HG03025 (cell line): ENCODE measurements around the gene JDP2.

ENCODE experiments used
- ATAC-seq: cut with Tn5 transposase; IDR thresholded peaks from one replicate; pipeline ENCODE4 v1.9.1; 2021; ENCODE audit warnings: mild to moderate bottlenecking, moderate library complexity; ENCODE audit not compliant: unreplicated experiment, low FRiP score

The JDP2 gene

DNA sequence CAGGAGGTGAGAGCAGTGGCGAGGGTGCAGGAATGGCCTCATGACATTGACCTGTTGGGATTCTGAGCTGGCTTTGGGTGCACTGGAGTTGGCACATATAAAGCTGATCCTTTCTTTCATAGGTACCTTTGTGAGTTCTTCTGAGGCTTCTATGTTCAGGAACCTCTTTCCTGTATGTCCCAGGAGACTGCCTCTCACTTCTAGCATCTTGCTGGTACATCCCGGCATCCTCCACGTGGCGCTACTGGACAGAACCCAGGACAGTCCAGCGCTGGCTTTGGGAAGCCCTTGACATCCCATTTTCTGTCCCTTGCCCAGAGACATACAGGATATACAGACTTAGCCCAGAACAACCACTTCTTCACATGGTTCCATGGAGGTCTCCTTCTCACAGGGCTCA lies 50.1 kb downstream of the JDP2 start:
- ATAC-seq = no peak

DNA sequence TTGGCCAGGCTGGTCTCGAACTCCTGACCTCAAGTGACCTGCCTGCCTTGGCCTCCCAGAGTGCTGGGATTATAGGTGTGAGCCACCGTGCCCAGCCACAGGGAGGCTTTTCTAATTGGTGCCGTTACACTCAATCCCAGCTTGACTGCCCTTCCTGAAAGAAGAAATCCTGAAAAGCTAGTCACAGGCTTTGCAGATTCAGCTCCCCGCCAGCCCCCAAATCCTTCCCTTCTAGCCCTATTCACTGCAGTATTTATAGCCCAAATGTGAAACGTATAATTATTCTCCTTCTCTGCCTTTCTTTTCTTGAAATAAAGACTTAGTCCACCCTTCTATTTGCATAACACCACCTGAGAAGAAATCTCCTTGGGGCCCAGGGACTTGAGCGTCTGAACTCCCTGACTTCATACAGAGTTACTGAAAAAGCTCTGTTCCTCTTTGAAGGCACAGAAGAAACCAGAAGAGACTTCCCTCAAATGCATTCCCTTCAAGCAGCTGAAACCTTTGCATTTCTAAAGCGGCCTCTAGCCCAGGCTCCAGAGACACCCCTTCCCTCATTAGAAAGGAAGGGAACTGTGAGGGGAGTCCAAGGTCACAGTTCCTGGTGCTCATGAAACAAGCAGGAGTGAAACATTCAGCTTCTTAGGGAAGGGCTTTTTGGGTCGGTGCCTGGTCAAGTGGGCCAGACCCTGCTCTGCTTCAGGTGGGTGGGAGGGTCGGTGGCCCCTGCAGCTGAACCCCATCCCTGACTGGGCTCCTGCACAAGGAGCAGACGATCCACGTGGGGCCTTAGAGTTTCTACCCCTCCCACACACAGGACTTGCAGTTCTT lies 52.2 kb downstream of the JDP2 start:
- no peak for ATAC-seq

DNA sequence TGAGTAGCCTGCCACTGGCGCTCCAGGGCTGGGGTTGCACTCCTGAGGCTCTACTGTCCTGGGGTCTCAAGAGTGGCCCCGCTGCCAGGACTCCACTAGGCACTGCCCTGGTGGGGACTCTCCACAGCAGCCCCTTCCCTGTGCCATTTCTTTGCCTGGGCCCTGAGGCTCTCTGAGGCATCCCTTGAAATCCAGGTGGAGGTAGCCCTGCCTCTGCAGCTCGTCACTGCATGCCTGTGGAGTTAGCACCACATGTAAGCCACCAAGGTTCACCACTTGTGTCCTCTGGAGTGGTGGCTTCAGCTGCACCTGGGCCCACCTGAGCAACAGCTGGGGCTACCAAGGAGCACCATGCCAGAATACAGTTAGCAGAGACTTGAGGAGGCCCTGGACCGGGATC lies 54.5 kb downstream of the JDP2 start:
- no peak for ATAC-seq

GRCh38 chr14:75484711-75485429 lies 57.0 kb downstream of the JDP2 start:
- ATAC-seq = no peak

- no peak for ATAC-seq
Measured at GRCh38 chr14:75486318-75486717, 58.5 kb downstream of the JDP2 start.

DNA sequence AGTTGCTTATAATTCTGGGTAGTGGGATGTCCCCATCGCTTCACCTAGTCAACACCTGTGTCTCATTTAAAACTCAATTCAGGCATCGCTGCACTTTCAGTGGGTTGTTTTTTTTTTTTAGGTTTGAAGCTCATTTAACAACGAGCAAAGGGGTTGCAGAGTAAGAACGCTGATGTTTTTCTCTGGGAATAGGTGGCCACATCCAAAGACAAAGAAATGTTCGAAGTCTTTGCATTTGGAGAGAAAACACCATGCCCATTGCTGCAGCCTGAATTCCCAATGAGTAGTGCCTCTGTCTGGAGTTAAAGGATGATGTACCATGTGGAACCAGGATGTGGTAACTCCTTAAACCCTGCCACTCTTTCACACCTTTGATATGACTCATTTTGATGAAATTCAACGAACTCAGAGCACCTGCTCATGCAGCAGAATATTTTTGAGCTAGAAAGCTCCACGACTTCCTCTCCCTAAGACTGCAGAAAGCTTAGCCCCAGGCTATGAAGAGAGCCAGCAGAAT lies 59.4 kb downstream of the JDP2 start:
- ATAC-seq = no peak

DNA sequence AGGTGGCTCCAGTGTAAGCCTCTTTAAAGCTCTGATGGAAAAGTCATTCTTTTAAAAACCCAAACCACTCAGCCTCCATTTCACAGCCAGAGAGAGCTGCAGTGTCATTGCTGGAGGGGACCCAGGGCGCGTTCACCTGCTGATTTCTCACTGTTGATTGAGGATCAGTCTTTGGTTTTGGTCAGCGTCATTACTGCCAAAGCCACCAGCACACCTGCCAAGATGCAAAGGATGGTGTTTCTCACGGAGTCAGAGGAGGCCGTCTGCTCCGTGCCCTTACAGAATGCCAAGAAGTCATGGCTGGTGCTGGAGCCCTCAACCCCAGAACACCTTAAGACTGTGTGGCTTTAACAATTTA lies 61.6 kb downstream of the JDP2 start:
- ATAC-seq = no peak

DNA sequence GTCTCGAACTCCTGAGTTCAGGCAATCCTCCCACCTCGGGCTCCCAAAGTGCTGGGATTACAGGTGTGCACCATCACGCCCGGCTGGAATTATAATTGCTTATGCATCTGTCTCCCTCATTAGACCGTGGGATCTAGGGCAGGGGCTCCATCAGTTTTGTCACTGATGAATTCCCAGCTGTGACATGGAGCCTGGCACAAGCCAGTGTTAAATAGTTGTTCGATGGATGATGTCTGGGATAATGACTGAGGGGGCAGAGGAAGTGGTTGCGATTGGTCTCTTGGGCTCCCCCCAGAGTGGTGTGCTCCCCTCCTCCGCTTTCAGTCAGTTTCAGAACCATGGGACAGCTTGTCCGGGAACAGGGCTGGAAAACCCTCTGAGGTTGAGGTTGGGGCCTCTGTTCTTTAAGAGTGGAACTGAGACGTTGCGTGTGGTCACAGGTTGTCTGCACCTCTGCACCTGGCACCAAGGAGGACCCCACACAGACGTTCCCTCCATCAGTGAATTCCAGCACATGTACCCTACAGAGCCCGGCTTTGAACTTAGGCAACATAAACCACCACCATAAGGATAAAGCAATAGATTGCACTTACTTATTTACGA lies 63.7 kb downstream of the JDP2 start:
- no peak for ATAC-seq

- ATAC-seq = no peak
Measured at GRCh38 chr14:75492832-75493591, 65.2 kb downstream of the JDP2 start.

GRCh38 chr14:75493592-75494087 lies 65.8 kb downstream of the JDP2 start:
- no peak for ATAC-seq

DNA sequence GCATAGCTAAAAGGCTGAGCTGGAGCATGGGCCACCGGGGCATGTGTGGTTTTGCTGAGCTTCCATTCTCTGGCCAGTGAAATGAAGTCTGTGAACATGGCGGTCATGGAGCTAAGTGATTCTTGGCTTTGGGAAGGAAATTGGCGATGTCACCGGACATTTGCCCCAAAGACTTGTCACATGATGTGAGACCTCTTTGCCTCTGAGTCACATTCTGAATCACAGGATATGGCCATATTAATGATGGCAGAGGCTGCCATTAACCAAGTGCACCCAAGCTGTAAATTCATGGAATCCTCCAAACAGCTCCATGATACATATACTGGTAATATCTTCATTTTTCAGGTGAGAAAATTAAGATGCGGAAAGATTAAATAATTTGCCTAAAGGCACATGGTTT lies 67.1 kb downstream of the JDP2 start:
- no peak for ATAC-seq

DNA sequence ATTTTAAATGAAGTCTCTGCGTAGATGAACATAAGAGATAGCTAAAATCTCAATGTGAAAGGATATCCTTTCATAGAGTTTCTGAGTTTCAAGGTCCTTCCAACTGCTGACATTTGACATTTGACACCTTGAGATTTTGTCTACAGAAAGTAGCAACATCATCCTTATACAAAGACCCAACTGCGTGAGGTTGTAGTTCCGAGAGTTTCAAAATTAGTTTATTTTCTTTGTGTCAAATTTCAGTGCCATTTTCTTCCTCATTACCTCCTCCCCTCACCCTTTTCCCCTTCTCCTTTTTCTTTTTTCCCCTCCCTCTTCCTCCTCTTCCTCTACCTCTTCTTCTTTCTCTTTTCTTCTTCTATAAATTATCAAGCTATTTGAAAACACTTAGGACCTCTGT lies 67.6 kb downstream of the JDP2 start:
- no peak for ATAC-seq

DNA sequence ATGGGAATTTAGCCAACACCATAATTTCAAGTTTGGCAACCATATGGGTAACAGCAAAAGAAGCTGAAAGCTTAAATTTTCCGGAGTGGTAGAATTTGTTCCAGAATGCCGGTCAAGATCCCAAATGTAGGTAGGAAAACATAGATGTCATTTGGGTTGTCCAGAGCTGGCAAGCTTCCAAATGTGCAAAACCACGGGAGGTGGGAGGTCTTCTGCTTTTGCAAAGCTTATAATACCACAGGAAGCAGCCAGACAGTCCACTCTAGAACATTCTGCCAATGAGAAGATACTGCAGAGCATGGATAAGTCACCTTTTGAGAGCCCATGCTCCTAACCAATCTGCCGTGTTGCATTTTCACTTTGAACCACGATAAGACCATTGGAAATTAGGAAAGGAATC lies 68.1 kb downstream of the JDP2 start:
- ATAC-seq = no peak

- no peak for ATAC-seq
Measured at GRCh38 chr14:75496755-75497154, 68.9 kb downstream of the JDP2 start.

DNA sequence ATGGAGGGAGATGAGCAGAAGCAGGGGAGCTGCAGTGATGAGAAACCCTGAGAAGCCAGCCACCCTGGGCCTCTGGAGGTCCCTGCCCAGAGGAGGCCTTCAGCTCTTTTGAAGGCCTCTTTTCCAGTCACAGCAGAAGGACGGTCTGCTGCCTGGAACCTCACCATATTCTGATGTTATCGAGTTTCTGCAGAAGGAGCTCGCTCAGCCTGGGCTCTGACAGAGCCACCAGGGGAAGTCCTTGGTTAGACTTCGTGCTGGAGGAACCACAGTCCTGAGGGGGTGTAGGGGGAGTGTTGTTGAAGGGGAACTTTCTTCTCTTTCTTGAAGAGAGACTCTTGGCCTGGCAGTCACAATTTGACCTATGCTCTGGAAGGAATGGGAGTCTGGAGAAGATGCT lies 69.4 kb downstream of the JDP2 start:
- no peak for ATAC-seq

- no peak for ATAC-seq
Measured at GRCh38 chr14:75497701-75498100, 69.9 kb downstream of the JDP2 start.

DNA sequence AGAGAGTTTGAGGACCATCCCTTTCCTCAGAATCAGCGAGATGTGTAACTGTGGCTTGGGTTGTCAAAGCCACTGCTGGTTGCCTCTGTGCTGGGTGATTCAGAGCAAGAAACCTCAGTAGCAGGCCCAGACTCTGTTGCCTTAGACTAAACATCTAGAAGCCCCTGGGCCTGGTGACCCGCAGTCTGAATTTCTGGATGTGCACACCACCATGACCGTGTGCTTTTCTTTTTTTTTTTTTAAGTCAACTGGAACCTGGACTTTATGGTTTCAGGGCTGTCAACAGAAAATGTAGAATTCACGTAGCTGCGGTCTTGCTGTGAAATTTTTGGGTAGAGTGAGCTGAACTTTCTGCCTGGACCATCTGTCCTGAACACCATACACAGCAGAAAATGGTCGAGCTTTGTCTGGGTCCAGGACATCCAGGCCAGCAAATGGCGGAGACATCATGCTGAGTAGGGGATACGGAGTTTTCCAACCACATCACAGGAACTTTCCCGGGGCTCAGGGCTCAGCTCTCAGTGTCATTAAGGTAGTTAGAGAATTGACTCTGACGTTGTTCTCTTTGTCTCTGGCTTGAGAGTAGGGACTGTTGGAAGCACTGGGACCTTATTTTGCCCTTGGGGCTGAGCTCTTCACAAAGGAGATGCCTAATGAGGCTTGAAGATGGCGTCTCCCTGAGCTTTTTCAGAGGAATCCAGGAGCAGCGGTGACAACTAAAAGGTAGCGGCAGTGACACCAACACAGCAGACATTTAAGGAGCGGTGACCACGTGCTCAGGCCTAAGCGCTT lies 71.5 kb downstream of the JDP2 start:
- ATAC-seq = no peak

GRCh38 chr14:75501080-75501479 lies 73.3 kb downstream of the JDP2 start:
- ATAC-seq = no peak

GRCh38 chr14:75504411-75504810 lies 76.6 kb downstream of the JDP2 start:
- ATAC-seq = no peak

DNA sequence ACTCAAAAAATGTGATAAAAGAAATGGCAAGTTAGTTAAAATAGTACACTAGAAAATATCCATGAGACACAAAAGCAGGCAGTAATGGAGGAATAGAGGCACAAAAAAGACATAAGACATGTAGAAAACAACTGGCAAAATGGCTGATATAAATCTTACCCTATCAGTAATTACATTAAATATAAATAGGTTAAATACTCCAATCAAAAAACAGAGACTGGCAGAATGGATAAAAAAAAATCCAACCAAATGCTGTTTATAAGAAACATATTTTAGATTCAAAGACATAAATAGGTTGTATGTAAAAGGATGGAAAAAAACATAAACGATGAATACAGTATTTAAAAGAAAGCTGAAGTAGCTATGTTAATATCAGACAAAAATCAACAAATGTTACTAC lies 79.1 kb downstream of the JDP2 start:
- ATAC-seq = no peak
